HEK293T (cell line): ENCODE data around the gene MFSD11.

Source experiments
- ARNT ChIP-seq: fragments of 450-650 bp; IDR thresholded peaks from 2 replicates; pipeline ENCODE4 v1.6.1; 2017; ENCODE audit warnings: mild to moderate bottlenecking
- BHLHE40 ChIP-seq: fragments of 450-650 bp; IDR thresholded peaks from 2 replicates; pipeline ENCODE4 v1.6.1; 2016; ENCODE audit warnings: mild to moderate bottlenecking, moderate library complexity, borderline replicate concordance
- ELF4 ChIP-seq: fragments of 450-650 bp; IDR thresholded peaks from 2 replicates; pipeline ENCODE4 v1.6.1; 2017; ENCODE audit warnings: antibody characterized with exemption
- FOXA1 ChIP-seq: fragments of 450-650 bp; IDR thresholded peaks from 2 replicates; pipeline ENCODE4 v1.6.1; 2016; ENCODE audit warnings: mild to moderate bottlenecking
- FOXK2 ChIP-seq: fragments of 450-650 bp; IDR thresholded peaks from 2 replicates; pipeline ENCODE4 v1.6.1; 2016; ENCODE audit warnings: mild to moderate bottlenecking
- FOXM1 ChIP-seq: fragments of 450-650 bp; IDR thresholded peaks from 2 replicates; pipeline ENCODE4 v1.6.1; 2017; ENCODE audit warnings: mild to moderate bottlenecking, borderline replicate concordance
- L3MBTL2 ChIP-seq: fragments of 450-650 bp; conservative IDR thresholded peaks from 2 replicates; pipeline ENCODE4 v1.6.1; 2016; ENCODE audit warnings: mild to moderate bottlenecking
- LEF1 ChIP-seq: fragments of 450-650 bp; IDR thresholded peaks from 2 replicates; pipeline ENCODE4 v1.6.1; 2017; ENCODE audit warnings: mild to moderate bottlenecking, borderline replicate concordance
- NFRKB ChIP-seq: fragments of 450-650 bp; IDR thresholded peaks from 2 replicates; pipeline ENCODE4 v1.6.1; 2016; ENCODE audit warnings: mild to moderate bottlenecking, moderate library complexity
- SP1 ChIP-seq: fragments of 450-650 bp; IDR thresholded peaks from 2 replicates; pipeline ENCODE4 v1.6.1; 2017
- SUZ12 ChIP-seq: fragments of 450-650 bp; IDR thresholded peaks from 2 replicates; pipeline ENCODE4 v1.6.1; 2016; ENCODE audit warnings: mild to moderate bottlenecking
- TARDBP ChIP-seq: fragments of 450-650 bp; IDR thresholded peaks from 2 replicates; pipeline ENCODE4 v1.6.1; 2016
- ZNF384 ChIP-seq: fragments of 450-650 bp; IDR thresholded peaks from 2 replicates; pipeline ENCODE4 v1.6.1; 2016
- TF ChIP-seq, protein P1 (sequence below): fragments of 450-650 bp; IDR thresholded peaks from 2 replicates; pipeline ENCODE4 v1.6.1; 2016

DNA sequence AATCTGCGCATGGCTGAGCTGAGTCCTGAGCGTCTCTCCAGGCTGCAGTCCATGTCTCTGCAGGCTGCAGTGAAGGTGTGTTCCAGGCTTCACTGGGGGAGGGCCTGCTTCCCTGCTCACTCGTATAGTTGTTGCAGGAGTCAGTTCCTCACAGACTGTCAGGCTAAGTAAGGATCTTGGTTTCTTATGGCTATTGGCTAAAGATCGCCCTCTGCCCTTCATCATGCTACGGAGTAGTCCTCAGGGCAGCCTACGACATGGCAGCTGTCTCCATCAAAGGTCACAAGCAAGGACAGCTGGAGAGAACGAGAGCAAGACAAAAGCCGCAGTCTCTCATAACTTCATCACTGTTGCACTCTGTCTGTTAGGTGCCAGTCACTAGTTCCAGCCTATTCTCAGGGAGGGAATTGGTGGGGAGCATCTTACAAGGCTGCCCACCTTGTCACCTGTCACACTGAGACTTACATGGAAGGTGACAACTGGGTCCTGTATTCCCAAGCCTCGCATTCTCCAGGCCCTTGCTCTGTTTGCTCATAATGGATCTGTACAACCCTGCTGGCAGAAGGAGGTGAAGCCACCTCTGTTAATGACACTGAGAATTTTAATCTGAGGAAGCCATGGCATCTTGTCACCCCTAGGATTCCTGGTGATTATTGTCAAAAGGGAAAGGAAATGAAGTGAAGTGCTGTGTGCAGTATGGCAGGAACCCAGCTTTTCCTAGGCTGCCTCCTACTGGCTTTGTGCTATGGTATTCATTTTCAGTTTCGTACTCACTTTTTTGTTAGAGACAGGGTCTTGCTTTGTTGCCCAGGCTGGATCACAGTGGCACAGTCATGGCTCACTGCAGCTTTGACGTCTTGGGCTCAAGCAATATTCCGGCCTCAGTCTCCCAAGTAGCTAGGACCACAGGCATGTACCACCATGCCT lies 43.4 kb downstream of the MFSD11 start:
- TF ChIP-seq ELF4 = no peak
- no peak for TF ChIP-seq ZNF384
- TF ChIP-seq SP1 = no peak
- TF ChIP-seq, protein P1, sequence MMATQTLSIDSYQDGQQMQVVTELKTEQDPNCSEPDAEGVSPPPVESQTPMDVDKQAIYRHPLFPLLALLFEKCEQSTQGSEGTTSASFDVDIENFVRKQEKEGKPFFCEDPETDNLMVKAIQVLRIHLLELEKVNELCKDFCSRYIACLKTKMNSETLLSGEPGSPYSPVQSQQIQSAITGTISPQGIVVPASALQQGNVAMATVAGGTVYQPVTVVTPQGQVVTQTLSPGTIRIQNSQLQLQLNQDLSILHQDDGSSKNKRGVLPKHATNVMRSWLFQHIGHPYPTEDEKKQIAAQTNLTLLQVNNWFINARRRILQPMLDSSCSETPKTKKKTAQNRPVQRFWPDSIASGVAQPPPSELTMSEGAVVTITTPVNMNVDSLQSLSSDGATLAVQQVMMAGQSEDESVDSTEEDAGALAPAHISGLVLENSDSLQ = no peak
- TF ChIP-seq FOXM1 = no peak
- no peak for TF ChIP-seq ARNT
- TF ChIP-seq BHLHE40 = no peak
- TF ChIP-seq TARDBP = no peak
- no peak for TF ChIP-seq FOXA1
- TF ChIP-seq LEF1 = no peak
- no peak for TF ChIP-seq FOXK2
- no peak for TF ChIP-seq NFRKB
- TF ChIP-seq SUZ12 = no peak
- TF ChIP-seq L3MBTL2 = no peak
